HG02840 (cell line): ENCODE data around the gene TMPRSS13.

ENCODE experiments used
- ATAC-seq: cut with Tn5 transposase; IDR thresholded peaks from one replicate; pipeline ENCODE4 v1.9.1; 2021; ENCODE audit warnings: mild to moderate bottlenecking, moderate library complexity, moderate number of reproducible peaks; ENCODE audit not compliant: unreplicated experiment, low FRiP score

TMPRSS13 gene

GRCh38 chr11:117900720-117901440 is 28.3 kb downstream of the TMPRSS13 start:
- no peak for ATAC-seq

- ATAC-seq = no peak
Measured at GRCh38 chr11:117900121-117900648, 29.0 kb downstream of the TMPRSS13 start.

DNA sequence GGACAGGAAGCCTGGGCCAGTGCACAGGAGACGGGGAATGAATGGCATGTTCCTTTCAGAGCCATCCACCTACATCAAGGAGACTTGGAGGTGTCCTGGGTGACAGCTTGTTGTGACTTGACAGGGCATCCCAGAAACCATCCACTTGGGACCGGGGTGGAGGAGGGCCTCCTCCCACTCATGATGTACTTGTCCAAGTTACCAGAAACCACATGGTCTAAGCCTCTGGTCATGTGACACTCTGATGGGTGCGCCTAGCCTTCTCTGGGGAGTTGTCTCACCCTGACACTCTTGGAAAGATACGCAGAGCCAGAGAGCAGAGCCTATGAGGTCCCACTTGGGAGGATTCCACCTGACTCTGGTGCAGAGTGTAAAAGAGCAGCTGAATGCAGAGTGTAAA is 31.1 kb downstream of the TMPRSS13 start:
- no peak for ATAC-seq

GRCh38 chr11:117892651-117893050 is 36.6 kb downstream of the TMPRSS13 start:
- ATAC-seq = no peak

DNA sequence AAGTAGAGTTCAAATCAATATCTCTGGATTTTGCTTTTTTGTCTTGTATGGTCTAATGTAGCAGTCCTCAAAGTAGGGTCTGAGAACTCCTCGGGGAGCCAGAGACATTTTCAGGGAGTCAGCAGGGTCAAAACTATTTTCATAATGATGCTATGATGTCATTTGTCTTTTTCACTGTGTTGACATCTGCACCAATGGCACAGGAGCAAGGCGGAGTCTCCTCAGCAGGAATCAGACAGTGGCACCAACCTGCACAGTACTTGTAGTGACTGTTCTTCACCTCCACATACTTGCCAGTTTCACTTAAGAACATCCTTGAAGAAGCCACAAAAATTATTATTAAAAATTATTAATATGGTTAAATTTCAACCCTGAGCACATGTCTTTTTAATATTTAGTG is 37.8 kb downstream of the TMPRSS13 start:
- no peak for ATAC-seq

DNA sequence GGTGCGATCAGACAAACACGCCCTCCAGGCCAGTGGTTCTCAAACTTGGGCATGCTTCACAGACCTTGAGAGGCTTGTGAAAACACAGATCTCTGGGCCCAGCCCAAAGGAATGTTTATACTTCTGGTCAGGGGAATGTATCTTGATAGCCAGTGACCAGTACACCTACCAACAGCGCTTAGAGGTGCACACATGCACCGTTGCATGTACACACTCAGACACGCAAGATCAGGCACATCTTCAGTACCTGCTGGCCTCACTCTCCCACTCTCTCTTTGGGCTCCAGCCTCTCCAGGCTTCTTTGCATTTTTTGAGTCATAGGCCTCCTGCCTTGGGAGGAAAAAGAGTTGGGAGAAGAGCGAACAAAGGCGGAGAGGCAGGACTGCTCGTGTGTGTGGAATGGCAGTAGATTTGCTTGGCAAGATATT is 41.0 kb downstream of the TMPRSS13 start:
- ATAC-seq = no peak

GRCh38 chr11:117887431-117888138 is 41.6 kb downstream of the TMPRSS13 start:
- ATAC-seq = no peak

GRCh38 chr11:117885777-117886176 is 43.4 kb downstream of the TMPRSS13 start:
- ATAC-seq = no peak

DNA sequence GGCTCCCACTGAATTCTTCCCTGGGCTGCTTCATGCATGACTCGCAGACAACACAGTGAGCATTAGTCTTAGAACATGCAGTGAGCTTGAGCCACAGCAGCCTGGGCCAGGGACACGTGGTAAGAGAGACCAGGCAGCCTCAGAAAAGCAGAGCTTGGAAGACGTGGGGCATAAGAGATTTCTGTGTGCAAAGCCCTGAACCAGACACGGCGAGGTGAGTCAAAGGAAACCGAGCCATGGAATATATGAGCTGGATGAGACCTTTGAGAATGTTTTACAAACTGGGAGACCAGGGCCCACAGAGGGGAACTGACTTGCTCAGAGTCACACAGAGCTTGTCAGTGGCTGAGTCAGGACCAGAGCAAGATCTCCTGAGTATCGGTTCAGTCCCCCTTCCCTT is 44.2 kb downstream of the TMPRSS13 start:
- no peak for ATAC-seq

DNA sequence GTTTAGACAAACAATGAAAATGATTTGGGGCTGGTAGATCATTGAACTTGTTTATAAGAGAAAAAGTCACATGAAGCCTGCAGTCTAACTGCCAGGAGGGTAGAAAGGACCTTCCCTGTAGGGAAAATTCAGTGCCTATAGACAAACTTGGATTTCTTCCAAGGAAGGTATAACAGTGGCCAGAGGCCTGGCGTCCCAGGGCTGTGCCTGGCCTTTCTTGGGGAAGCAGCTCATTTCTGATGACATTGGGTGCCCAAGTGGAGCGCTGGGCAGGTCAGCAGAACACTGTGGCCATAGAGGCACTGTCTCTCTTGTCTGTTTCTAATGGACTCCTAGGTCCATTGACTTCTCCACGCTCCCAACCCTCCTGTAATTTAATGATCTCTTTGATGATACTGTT is 46.1 kb downstream of the TMPRSS13 start:
- ATAC-seq = no peak

- no peak for ATAC-seq
Measured at GRCh38 chr11:117882311-117882905, 46.8 kb downstream of the TMPRSS13 start.

DNA sequence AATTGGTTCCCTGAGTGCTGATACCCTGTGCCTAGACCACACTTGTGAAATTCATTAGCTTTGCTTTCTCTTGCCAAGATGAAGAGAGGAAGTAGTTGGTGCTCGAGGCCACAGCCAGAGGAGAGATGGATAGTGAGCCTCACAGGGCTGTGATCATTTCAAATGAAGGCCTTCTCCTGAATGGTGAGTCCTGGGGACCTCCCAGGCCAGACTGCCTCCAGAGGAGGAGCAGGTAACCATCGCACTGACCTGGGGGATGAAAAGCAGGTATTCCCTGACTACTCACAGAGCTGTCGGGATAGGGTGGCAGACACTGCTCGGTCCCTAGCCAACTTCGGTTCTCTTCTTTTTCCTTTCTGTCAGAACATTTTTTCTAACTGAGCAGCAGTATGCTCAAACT is 48.0 kb downstream of the TMPRSS13 start:
- no peak for ATAC-seq

GRCh38 chr11:117879516-117880480 is 49.4 kb downstream of the TMPRSS13 start:
- ATAC-seq = no peak

DNA sequence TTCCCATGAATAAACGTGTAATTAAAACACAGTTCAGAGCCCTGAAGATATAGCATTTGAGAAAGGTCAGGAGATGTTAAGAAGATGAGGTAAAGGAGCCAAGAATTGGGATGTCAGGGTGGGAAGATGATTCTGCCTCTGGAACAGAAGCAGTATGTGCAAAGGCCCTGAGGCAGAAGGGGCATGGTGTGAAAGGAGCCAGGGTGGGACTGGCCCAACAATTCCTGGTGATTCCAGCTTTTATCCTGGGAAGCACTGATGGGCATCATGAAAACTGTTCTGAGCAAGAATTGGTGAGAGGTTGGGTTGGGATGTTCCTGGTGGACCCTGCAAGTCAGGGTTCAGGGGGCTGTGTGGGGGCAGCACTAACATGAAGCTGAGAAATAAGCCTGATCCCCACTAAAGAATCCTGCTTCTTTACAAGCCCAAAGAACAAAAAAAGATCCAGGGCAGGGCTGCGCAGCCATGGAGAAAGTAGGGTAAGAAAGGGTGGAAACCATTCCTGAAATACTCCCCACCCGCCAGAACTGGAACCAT is 50.2 kb downstream of the TMPRSS13 start:
- no peak for ATAC-seq

DNA sequence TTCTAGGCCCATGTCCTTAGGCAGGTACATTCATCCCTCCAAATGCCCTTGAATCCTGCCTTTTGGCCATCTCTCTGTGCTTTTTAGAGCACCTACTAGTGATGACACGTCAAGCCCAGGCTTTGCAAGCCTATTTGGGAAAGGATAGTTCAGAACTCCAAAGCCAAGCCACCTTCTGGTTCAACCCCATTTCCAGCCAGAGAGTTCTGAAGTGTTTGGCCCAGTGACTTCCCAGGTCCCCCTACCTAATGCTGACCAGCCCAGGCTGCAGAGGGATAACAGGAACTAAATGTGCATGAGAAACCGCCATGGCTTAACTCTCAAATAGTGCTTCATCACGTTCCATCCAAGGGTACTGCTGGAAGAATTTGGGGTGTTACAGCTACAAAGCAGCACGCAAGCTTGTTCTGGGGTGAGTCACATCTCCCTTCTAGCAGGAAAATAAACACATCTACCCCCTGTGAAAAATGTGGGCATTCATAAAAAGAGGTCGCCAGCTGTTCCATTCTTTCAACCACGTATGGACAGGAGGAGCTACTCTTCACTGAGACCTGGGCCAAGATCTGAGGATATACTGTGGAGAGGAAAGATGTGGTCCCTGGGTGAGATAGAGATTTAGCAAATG is 50.8 kb downstream of the TMPRSS13 start:
- ATAC-seq = no peak

DNA sequence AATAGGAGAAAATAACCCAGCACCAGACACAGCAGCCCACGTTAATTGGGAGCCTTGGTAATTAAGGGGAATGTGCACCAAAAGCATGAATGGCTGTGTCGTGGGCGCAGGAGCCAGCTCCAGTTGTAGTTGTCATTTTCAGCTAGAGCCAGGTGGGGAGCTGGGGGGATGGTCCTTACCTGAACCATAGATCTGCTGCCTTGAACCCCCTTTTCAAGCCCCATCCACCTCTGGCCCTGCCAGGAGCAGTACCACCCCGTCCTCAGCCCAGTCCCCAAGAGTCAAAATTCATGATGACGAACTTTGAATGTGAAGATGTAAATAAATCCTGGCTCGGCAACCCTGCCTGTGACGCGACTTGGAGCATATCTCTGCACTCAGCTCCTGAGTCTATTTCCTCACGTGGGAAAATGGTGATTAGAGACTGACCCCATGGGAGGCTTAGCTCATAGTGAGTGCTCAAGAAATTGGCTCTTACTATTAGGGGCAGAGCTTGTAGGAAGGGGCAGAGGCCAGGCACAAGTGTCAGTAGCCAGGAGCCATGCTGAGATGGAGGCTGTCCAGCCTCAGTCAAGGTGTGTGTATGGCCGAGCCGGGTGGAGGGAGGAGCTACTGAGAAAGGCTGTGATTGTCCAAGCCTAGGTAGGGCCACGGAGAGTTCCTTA is 52.0 kb downstream of the TMPRSS13 start:
- ATAC-seq = no peak

DNA sequence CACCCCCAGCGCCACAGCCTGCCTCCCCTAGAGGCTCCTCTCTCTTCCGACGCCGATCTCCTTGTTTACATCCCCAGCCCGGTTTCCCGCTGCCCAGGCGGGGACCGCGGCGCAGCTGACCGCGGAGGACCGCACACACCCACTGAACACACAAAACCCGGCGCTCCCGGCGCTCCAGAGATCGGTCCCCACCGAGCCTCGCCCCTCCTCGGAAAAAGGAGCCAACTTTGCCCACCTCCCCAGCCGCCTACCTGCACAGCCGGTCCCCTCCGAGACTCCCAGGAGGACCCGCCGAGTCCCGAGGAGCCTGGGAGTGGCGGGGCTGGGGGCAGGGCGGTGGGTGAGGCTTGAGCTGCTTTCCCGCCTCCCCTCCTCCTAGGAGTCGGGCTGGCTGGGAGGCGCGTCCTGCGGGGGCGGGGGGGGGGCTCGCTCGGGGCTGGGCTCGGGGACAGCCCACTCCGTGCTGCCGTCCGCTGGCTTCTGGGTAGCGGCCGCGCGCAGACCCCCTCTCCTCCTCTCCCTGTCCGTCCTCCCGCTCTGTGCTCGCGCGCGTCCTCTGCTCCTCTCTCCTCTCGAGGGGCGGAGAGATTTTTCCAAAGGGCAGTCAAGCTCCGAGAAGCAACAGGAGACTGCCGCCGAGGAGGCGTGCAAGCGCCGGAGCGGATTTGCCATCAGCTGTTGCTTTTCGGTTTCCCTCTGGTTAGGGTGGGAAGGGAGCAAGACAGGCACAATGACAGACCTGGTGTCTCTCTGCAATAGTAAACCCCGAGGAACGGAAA is 52.7 kb downstream of the TMPRSS13 start, which contains the start of gene FXYD6:
TSS of gene FXYD6 (minus strand) at position 318 of the 779 bp plus-strand sequence. CDS start 33,882 bp downstream, outside the sequence.
- no peak for ATAC-seq

- no peak for ATAC-seq
Measured at GRCh38 chr11:117876059-117876340, 53.2 kb downstream of the TMPRSS13 start.
